GM18507 (cell line): ENCODE measurements around the gene LGALS8.
"Not testable (repeated sequence)": the region's sequence is repeated elsewhere in the genome, so short reads cannot be mapped to it uniquely, and the experiment has no call there.

Source experiments
- DNase-seq: peaks from one replicate; pipeline ENCODE4 v3.0.0; 2011; ENCODE audit warnings: low read depth; ENCODE audit not compliant: insufficient read length; ENCODE audit errors: extremely low spot score
- FAIRE-seq: peaks from 2 replicates; lab custom pipeline; 2011; peaks lifted over from hg19 to GRCh38; lab: Jason Lieb, UNC

Gene LGALS8

DNA sequence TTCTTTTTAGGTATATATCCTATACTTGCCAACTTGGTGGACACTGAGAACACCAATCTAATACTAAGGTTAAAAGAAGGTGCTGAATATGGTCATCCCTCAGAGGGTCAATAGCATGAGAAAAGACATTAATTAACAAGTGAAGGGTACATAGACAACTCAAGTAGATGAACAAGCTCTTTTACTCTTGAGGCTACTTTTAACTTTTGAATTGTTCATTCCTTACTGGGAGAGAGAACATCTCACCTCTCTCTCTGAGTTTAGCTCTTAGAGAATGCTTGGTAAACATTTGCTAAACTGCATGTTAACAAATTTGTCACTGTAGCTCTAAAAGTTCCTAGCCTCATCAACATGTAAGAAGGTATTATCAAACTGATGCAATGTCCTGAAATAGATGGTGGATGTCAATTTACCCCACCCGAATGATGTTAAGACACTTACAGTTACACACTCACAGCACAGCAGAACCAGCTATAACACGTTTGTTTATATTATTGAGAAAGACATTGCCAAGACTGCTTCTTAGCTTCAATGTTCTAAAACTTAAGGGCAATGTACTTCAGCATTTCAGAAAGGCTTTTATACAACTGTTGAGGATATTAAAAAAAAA is 44.6 kb downstream of the LGALS8 start:
- DNase-seq (no peak), FAIRE-seq (no peak)

DNA sequence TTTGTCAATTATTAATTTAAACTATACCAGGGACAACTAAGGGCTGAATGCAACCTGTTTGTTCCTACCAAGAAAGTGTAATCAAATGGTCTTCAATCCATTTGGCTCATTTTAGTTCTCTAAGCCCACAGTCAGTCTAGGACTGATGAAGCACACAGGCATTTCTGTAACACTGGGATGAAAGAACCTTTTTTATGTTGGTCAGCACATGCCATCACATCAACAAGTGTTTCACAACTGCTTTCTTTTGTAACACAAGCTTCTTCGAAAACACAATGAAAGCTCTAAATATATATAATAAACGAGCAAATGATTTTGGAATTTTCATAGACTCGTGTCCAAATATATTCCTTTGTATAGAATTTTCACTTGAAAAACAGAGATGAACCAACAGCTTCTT is 51.7 kb downstream of the LGALS8 start:
- FAIRE-seq, result no peak
- DNase-seq, result no peak

DNA sequence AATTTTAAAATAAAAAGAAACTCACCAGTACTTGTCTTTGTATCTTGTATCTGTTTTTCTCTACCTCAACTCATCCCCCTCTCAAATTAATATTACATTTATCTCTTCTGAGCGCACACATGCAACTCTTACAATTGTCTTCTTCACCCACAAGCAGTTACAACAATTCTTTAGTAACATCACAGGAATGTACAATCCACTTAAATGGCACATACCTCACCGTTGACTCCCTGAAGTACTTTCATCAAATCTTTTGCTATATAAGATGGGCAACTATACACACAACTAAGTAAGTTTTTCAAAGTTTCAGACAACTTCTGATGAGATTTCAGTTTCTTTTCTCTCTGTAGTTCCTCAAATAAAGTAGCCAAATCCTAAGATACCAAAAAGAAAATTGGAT is 52.2 kb downstream of the LGALS8 start:
- FAIRE-seq (no peak), DNase-seq (no peak)

DNA sequence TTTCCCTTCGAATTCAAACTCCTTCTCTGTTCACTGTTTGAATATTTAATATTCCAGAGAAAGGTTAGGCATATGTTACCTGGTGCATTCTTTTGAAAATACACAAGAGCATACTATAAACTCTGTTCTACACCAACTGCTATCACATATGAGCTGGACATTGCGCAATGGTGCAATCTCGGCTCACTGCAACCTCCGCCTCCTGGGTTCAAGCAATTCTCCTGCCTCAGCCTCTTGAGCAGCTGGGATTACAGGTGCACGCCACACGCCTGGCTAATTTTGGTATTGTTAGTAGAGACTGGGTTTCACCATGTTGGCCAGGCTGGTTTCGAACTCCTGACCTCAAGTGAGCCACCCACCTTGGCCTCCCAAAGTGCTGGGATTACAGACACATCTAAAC is 53.3 kb downstream of the LGALS8 start:
- FAIRE-seq, result not testable (repeated sequence)

DNA sequence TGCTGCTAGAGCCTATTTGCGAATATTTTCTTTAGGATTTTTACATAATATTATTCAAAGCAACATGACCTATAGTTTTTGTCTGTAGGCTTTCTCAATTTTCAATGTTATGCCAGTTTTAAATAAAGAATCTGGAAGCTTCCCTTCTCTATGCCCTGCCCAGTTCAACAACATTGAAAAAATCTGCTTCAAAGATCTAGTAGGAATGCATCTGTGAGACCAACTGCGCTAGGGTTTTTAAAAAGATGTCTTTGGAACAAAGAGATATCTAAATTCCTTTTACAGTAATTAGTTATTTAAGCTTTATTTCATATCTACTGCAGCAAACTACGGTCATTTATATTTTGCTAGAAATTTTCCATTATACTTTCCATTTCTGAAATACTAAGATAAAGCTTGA is 54.9 kb downstream of the LGALS8 start:
- DNase-seq, result no peak
- FAIRE-seq, result no peak

More for the DNA sequence above, 53.3 kb downstream of the LGALS8 start:
- DNase-seq, result not testable (repeated sequence)

DNA sequence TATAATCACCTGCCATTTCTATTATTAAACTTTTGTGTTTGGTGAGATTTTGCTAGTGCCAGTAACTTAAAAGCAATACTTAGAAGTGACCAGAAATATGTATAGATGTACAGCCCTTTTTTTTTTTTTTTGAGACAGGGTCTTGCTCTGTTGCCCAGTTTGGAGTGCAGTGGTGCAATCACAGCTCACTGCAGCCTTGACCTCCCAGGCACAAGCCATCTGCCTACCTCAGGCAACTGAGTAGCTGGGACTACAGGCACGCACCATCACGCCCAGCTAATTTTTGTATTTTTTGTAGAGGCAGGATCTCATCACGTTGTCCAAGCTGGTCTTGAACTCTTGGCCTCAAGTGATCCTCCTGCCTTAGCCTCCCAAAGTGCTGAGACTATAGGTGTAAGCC is 56.6 kb downstream of the LGALS8 start:
- DNase-seq, FAIRE-seq: not testable (repeated sequence)

DNA sequence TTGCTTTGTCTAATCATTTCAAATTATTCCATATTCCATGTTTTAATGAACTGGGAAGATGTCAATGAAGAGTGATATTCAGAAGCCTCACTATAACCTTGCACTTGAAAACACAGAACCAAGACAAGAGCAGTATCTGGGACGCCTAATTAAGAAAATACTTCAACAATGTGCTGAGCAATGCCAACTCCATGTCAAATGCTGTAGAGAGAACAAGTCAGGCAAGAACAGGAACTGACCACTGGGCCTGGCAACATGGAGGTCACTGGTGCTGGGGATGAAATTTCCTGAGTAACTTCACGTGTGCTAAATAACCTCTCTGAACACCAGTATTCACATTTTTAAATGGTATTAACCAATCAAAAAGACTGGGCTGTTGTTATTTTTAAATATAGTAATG is 57.7 kb downstream of the LGALS8 start:
- no peak for FAIRE-seq

DNA sequence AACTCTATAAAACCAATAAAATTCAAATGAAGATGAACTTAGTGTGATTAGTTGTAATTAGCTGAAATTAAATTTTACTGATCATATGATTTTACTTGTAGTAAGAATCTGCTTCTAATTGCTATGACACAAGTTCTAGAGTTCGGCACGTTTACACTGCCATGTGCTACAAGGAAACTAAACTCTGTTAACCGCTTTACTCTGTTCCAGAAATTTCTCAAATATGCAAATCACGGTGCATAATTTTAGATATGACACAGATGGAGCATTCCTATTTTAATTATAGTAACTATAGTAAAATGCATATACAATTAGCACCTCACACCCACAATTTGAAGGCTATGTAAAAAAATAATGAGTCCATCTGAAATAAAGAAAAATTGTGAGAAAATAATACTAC is 65.7 kb downstream of the LGALS8 start:
- DNase-seq (no peak), FAIRE-seq (no peak)

More for the DNA sequence above, 57.7 kb downstream of the LGALS8 start:
- no peak for DNase-seq

DNA sequence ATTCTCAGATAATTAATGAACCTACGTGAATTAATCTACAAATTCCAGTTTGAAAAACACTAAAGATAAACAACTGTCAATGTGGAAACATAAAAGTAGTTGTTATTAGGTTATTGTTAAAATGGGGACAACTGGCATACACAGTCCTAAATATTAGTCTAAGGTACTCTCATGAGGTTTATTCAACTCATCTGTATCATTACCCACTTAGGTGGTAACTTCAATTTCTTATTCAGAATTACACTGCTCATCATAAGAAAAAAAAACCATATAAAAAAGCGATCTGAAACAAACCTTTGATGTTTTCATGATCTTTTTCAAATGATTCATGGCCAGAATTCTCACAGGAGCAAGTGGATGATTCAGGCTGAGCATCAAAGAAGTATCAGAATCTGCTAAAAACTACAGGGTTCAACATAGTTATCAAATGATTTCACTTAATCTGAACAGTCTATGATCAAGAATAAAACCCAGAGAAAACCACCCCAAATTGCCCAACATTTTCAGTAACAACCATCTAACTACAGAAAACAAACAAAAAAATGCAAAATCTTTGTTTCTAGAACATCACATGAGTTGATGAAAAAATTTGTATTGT is 66.9 kb downstream of the LGALS8 start:
- no peak for DNase-seq
- FAIRE-seq, result no peak

DNA sequence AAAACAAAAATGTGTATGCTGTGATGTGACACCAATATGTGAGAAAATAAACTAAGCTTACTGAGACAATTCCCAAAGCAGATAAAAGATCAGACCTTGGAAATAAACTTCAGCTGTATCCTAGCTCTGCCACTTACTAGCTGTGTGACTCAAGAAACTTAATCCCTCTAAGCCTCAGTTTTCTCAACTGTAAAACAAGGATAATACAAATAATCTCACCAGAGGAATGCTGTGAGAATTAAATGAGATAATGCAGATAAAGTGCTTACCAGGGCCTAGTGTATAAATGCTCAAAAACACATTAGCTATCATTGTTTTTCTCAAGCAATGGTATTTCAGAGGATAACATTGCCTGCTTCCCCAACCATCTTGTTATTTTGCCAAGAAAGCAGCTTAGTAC is 78.4 kb downstream of the LGALS8 start:
- FAIRE-seq (no peak), DNase-seq (no peak)
